B cell (primary cell): ENCODE data around the gene HSPBP1. TPM values are rescaled to one million over a fixed set of nuclear protein-coding genes. Genes with fewer than 3 reads are reported as not detected.

Source experiments
- ATAC-seq: fragments of 200-7000 bp; cut with Tn5 transposase; one replicate; pipeline ENCODE4 v1.10.0; 2021; ENCODE audit warnings: low read depth, mild to moderate bottlenecking, moderate number of reproducible peaks, moderate library complexity
- CTCF ChIA-PET: fragments of 350-600 bp; sonication (Branson Sonifier 250); formaldehyde crosslinking; loops from one replicate; lab custom pipeline; 2021; ENCODE audit warnings: antibody characterized with exemption, inconsistent platforms; lab: Charles Lee
- POLR2A ChIA-PET: fragments of 350-600 bp; sonication (Branson Sonifier 250); formaldehyde crosslinking; loops from one replicate; lab custom pipeline; 2021; ENCODE audit warnings: antibody characterized with exemption; lab: Charles Lee
- DNase-seq: peaks from one replicate; pipeline ENCODE4 v3.0.0; 2013
- H2AFZ ChIP-seq: 2 replicates; pipeline ENCODE4 v1.6.1; 2012; ENCODE audit warnings: mild to moderate bottlenecking, low read depth, low read length; ENCODE audit not compliant: insufficient read depth, poor library complexity, severe bottlenecking
- H3K27ac ChIP-seq, 2 donors: 1 replicate in 1 of 2; 2 replicates in 1 of 2; pipeline ENCODE4 v1.5.1; 2012 to 2013; ENCODE audit warnings: low read length in 2 of 2, mild to moderate bottlenecking in 2 of 2, moderate library complexity in 1 of 2
- H3K27me3 ChIP-seq, 4 experiments: fragments of 200-600 bp in 1 of 4; sonication (generic) in 1 of 4; replicated peaks in 1 of 4; 1 replicate in 2 of 4; 2 replicates in 2 of 4; pipeline versions ENCODE4 v1.6.1 to v1.7.0; 2013 to 2016; ENCODE audit warnings: low read length in 3 of 4, mild to moderate bottlenecking in 2 of 4, mixed read lengths in 1 of 4, moderate library complexity in 1 of 4; ENCODE audit not compliant: insufficient read depth in 4 of 4, control insufficient read depth in 3 of 4; ENCODE audit errors: control extremely low read depth in 1 of 4
- H3K36me3 ChIP-seq, 2 experiments: replicated peaks in 1 of 2; 1 replicate in 1 of 2; 2 replicates in 1 of 2; pipeline versions ENCODE4 v1.6.1 to v1.7.1; 2013; ENCODE audit warnings: low read length in 1 of 2; ENCODE audit not compliant: insufficient read depth in 2 of 2, control insufficient read depth in 1 of 2; ENCODE audit errors: control extremely low read depth in 1 of 2, extremely low read depth in 1 of 2
- H3K4me1 ChIP-seq, 2 donors: fragments of 200-600 bp in 1 of 2; sonication (generic) in 1 of 2; 1 replicate in 1 of 2; 2 replicates in 1 of 2; pipeline versions ENCODE4 v1.5.1 to v1.6.1; 2013 to 2017; ENCODE audit warnings: low read length in 2 of 2; ENCODE audit not compliant: control insufficient read depth in 2 of 2, insufficient read depth in 2 of 2
- H3K4me2 ChIP-seq: replicated peaks from 2 replicates; pipeline ENCODE3; 2012; ENCODE audit warnings: mild to moderate bottlenecking, low read depth, low read length; ENCODE audit not compliant: poor library complexity, severe bottlenecking
- H3K4me3 ChIP-seq, 5 experiments: fragments of 200-600 bp in 1 of 5; sonication (generic) in 1 of 5; 1 replicate in 3 of 5; 2 replicates in 2 of 5; pipeline versions ENCODE4 v1.5.1 to v1.7.0; 2011 to 2016; ENCODE audit warnings: low read length in 4 of 5, mild to moderate bottlenecking in 4 of 5, low read depth in 2 of 5, control low read depth in 1 of 5, moderate library complexity in 1 of 5; ENCODE audit not compliant: insufficient read depth in 1 of 5; ENCODE audit errors: control extremely low read depth in 1 of 5, extremely low read depth in 1 of 5
- H3K79me2 ChIP-seq: fragments of 200-600 bp; sonication (generic); one replicate; pipeline ENCODE4 v1.6.0; 2016; ENCODE audit warnings: low read length; ENCODE audit not compliant: control insufficient read depth, insufficient read depth
- H3K9ac ChIP-seq: fragments of 200-600 bp; sonication (generic); 2 replicates; pipeline ENCODE4 v1.6.1; 2017; ENCODE audit warnings: mild to moderate bottlenecking, low read length, moderate library complexity
- H3K9me3 ChIP-seq, 3 donors: one replicate each; pipeline versions ENCODE4 v1.6.1 to v1.7.1; 2013; ENCODE audit warnings: low read length in 2 of 3; ENCODE audit not compliant: control insufficient read depth in 2 of 3, insufficient read depth in 1 of 3; ENCODE audit errors: control extremely low read depth in 1 of 3
- H4K20me1 ChIP-seq: 2 replicates; pipeline ENCODE4 v1.6.0; 2012; ENCODE audit warnings: mild to moderate bottlenecking, low read length; ENCODE audit not compliant: insufficient read depth, control insufficient read depth, poor library complexity, severe bottlenecking
- H3K27ac Mint-ChIP-seq: one replicate; pipeline ENCODE4 v1.8.0; 2021; ENCODE audit warnings: mixed read lengths
- H3K27me3 Mint-ChIP-seq: one replicate; pipeline ENCODE4 v1.8.0; 2021; ENCODE audit warnings: mixed read lengths
- H3K4me1 Mint-ChIP-seq: one replicate; pipeline ENCODE4 v1.8.0; 2021; ENCODE audit warnings: mixed read lengths
- H3K4me3 Mint-ChIP-seq: one replicate; pipeline ENCODE4 v1.8.0; 2021; ENCODE audit warnings: mixed read lengths
- H3K9me3 Mint-ChIP-seq: one replicate; pipeline ENCODE4 v1.8.0; 2022; ENCODE audit warnings: mixed read lengths; ENCODE audit not compliant: insufficient read depth
- CTCF ChIP-seq: fragments of 200-600 bp; IDR thresholded peaks from one replicate; pipeline ENCODE4 v1.8.0; 2022; ENCODE audit warnings: antibody characterized with exemption, mild to moderate bottlenecking
- EZH2 ChIP-seq: IDR thresholded peaks from 2 replicates; pipeline ENCODE4 v1.6.1; 2012; ENCODE audit warnings: borderline replicate concordance, low read depth, mild to moderate bottlenecking, moderate library complexity, low read length; ENCODE audit not compliant: insufficient read depth, poor library complexity, severe bottlenecking
- WGBS: methylation state at CpG from one replicate; pipeline ENCODE4 v1.1.5; 2013; ENCODE audit warnings: missing lambda C conversion rate; ENCODE audit not compliant: insufficient coverage; 5-methylcytosine and 5-hydroxymethylcytosine counted together
- intact Hi-C: fragments of 100-400 bp; cut with micrococcal nuclease; formaldehyde crosslinking; loops from one replicate; pipeline ENCODE4 v1.10.0; 2022
- polyA plus RNA-seq: library from polyadenylated mRNA; depleted of rRNA; stranded (reverse); fragments of >200 nt; gene quantifications from 2 replicates; pipeline ENCODE4 v1.2.3, GENCODE V29; 2012
- total RNA-seq, 2 donors: library from RNA; stranded (reverse); fragments of 120-200 nt in 1 of 2; gene quantifications; 1 replicate in 1 of 2; 2 replicates in 1 of 2; pipeline versions ENCODE4 v1.2.3 to v1.2.4, GENCODE V29; 2013 to 2022

HSPBP1 gene
- total and polyA plus RNA-seq, 2 donors (not counting 1 experiment from before 2014, with no cell fraction given), result 15.6 to 19.0 TPM

GRCh38 chr19:55300886-55301458 lies 21.1 kb upstream of the HSPBP1 start:
- H2AFZ ChIP-seq, result peak overlapping the region; percentile 94

More at GRCh38 chr19:55300886-55301458, 21.1 kb upstream of the HSPBP1 start:
- H3K4me2 ChIP-seq, result peak overlapping the region; percentile 88
- CTCF ChIA-PET, result interaction anchor here (0.7 to 3.5 kb wide), 15 partner anchors 9 to 203 kb away, joined by 3 to 27 read pairs (median 6); partner anchors contain the start of genes HSPBP1, KMT5C, PPP6R1 and TMEM238
- POLR2A ChIA-PET, result interaction anchor here (1.1 kb wide), 1 partner anchor 21 kb away, joined by 3 read pairs; the partner anchor contains the start of gene HSPBP1
- DNase-seq (no peak), ATAC-seq (no peak)
- 76% methylated on average over 12 of the region's 15 CpGs for WGBS
- peak overlapping the region in 2 of 5 experiments; percentile 46 to 52 for H3K4me3 ChIP-seq
- Mint-ChIP-seq H3K9me3 (no peaks in the 10 kb centered on the region), H3K4me1 (peaks cover 12% of the 10 kb centered on the region), H3K27me3 (peaks cover 6% of the 10 kb centered on the region), H3K27ac (no peak overlapping the region), H3K4me3 (peak overlapping the region; percentile 90)
- H3K27ac ChIP-seq, result no peak overlapping the region
- no peak for TF ChIP-seq EZH2
- no peak for TF ChIP-seq CTCF
- H4K20me1 ChIP-seq, result no peaks in the 10 kb centered on the region
- no peaks in the 10 kb centered on the region for H3K79me2 ChIP-seq
- no peaks in the 10 kb centered on the region for H3K36me3 ChIP-seq
- H3K9me3 ChIP-seq, result peaks cover 0 to 5% (median 0%) of the 10 kb centered on the region in 3 donors
- intact Hi-C loops, result loop anchor here (1.0 to 5.0 kb wide), 2 partner anchors 84 to 201 kb away; partner anchors contain the start of gene RPL28
- no peak overlapping the region for H3K9ac ChIP-seq
- peaks cover 8 to 15% of the 10 kb centered on the region in 2 donors for H3K4me1 ChIP-seq
- no peaks in the 10 kb centered on the region for H3K27me3 ChIP-seq
